ENCODE measurements around the gene SLC6A11. TPM values are rescaled to one million over a fixed set of nuclear protein-coding genes. Genes with fewer than 3 reads are reported as not detected.

Gene SLC6A11
- total and polyA plus RNA-seq, 4 donors = 0.02 to 0.09 TPM; not detected in 2

DNA sequence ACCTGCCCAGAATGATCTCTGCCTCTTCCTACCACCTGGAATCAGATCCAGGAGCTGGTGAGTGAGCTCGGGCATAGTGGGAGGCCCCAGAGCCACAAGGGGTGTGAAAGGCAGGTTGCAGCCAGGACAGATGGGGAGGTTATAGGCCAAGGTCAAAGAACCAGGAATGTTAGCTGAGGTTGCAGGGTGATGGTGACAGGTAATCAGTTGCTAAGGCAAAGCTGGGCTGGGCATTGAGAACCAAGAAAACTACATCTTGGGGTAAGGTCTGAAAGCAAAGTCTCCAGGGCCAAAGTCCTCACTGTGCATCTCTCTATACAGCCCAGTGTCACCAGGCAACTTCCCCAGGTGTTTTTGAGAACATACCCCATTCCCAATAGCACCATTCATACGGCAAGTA lies 38.4 kb upstream of the SLC6A11 start:
- peaks cover 0 to 8% (median 0%) of the 10 kb centered on the region in 4 donors for H3K9me3 ChIP-seq (ENCODE audit: control insufficient read depth in 4 of 4, insufficient read depth in 3 of 4, low read length in 3 of 4)
- TF ChIP-seq, protein P1, sequence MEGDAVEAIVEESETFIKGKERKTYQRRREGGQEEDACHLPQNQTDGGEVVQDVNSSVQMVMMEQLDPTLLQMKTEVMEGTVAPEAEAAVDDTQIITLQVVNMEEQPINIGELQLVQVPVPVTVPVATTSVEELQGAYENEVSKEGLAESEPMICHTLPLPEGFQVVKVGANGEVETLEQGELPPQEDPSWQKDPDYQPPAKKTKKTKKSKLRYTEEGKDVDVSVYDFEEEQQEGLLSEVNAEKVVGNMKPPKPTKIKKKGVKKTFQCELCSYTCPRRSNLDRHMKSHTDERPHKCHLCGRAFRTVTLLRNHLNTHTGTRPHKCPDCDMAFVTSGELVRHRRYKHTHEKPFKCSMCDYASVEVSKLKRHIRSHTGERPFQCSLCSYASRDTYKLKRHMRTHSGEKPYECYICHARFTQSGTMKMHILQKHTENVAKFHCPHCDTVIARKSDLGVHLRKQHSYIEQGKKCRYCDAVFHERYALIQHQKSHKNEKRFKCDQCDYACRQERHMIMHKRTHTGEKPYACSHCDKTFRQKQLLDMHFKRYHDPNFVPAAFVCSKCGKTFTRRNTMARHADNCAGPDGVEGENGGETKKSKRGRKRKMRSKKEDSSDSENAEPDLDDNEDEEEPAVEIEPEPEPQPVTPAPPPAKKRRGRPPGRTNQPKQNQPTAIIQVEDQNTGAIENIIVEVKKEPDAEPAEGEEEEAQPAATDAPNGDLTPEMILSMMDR (IDR thresholded peaks at IDR 0.05; ENCODE audit: control extremely low read depth, extremely low read depth) = no peak
- no peaks in the 10 kb centered on the region for H3K36me3 ChIP-seq (ENCODE audit: control insufficient read depth in 4 of 4, insufficient read depth in 4 of 4, low read length in 4 of 4)
- H3K4me3 ChIP-seq = no peak overlapping the region
- DNase-seq (no peak), ATAC-seq (ENCODE audit: insufficient read depth, low FRiP score) (no peak)
- WGBS, 2 donors = 62 to 76% methylated on average over 2 of the region's 2 CpGs
- no peaks in the 10 kb centered on the region for H3K27me3 ChIP-seq (ENCODE audit: control insufficient read depth in 3 of 3, insufficient read depth in 3 of 3, low read length in 2 of 3)
- peaks cover 0 to 1% (median 0%) of the 10 kb centered on the region in 5 donors for H3K4me1 ChIP-seq (ENCODE audit: control insufficient read depth in 5 of 5, insufficient read depth in 5 of 5, low read length in 5 of 5)
- H3K9ac ChIP-seq (ENCODE audit: insufficient read depth in 1 of 2, low read length in 2 of 2) = no peak overlapping the region
- no peak overlapping the region for H3K27ac ChIP-seq (ENCODE audit: low read depth in 1 of 2, low read length in 1 of 2)

DNA sequence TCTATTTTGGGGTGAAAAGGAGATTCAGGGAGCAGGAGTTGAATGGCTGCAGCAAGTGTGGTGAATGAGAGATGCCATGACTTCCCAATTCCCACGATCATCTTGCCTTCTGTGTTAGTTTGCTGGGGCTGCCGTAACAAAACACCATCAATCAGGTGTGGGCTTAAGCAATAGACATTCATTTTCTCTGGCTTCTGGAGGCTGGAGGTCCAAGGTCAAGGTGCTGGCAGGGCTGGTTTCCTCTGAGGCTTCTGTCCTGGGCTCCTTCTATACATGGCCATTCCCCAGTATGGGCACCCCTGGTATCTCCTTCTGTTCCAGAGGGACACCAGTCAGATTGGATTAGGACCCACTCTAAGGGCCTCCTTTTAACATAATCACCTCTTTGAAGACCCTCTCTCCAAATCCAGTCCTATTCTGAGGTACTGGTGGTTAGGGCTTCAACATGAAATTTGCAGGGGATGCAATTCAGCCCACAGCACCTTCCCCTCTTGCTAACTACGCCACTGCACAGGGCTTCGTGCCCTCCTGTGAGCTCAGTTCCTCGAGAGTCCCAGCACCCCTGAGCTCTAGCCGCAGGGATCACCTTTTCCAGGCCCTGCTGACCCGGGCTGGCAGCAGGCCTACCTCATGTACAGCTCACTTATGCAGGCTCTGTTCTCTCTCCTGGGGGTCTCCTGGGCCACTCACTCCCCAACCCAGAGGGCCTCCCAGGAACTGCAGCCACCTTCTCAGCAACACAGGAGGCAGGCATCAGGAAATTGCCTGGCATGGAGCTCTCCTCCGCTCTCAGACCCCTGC lies 37.3 kb upstream of the SLC6A11 start:
- no peak for ATAC-seq (ENCODE audit: insufficient read depth, low FRiP score)
- H3K9me3 ChIP-seq (ENCODE audit: control insufficient read depth in 4 of 4, insufficient read depth in 3 of 4, low read length in 3 of 4) = peaks cover 0 to 3% (median 0%) of the 10 kb centered on the region in 4 donors
- TF ChIP-seq, protein P1 (IDR thresholded peaks at IDR 0.05; ENCODE audit: control extremely low read depth, extremely low read depth) = no peak
- no peak for DNase-seq
- no peak overlapping the region for H3K27ac ChIP-seq (ENCODE audit: low read depth in 1 of 2, low read length in 1 of 2)
- no peak overlapping the region for H3K4me3 ChIP-seq
- no peaks in the 10 kb centered on the region for H3K27me3 ChIP-seq (ENCODE audit: control insufficient read depth in 3 of 3, insufficient read depth in 3 of 3, low read length in 2 of 3)
- no peak overlapping the region for H3K9ac ChIP-seq (ENCODE audit: insufficient read depth in 1 of 2, low read length in 2 of 2)
- no peaks in the 10 kb centered on the region for H3K36me3 ChIP-seq (ENCODE audit: control insufficient read depth in 4 of 4, insufficient read depth in 4 of 4, low read length in 4 of 4)
- peaks cover 0 to 1% (median 0%) of the 10 kb centered on the region in 5 donors for H3K4me1 ChIP-seq (ENCODE audit: control insufficient read depth in 5 of 5, insufficient read depth in 5 of 5, low read length in 5 of 5)
- 80 to 84% methylated on average over 8 of the region's 8 CpGs for WGBS, 2 donors

DNA sequence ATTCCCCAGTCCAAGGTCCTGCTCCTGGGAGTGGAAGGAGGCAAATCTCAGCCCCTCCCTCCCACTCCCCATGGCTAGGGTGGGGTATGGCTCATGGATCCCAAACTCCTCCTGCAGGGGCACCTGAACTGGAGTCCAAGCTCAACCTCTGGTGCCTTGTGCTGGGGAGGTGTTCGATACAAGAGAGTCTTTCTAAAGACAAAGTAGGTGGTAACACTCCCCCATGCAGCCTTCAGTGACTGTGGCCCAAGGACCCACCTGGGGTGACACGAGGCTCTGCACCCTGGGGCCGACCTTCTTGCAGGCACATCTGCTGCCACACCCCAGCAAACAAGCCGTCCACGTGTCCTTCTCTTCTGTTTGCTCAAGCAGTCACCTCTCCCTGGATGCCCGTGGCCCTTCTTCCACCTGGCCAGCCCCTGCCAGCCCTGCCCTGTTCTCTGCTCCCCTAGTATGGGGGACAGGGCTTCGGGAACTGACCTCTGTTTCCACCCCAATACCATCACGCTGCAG lies 36.7 kb upstream of the SLC6A11 start:
- ATAC-seq (ENCODE audit: insufficient read depth, low FRiP score) (no peak), DNase-seq (no peak)
- TF ChIP-seq, protein P1 (IDR thresholded peaks at IDR 0.05; ENCODE audit: control extremely low read depth, extremely low read depth) = no peak

More for the DNA sequence above, 36.7 kb upstream of the SLC6A11 start:
- Histone ChIP-seq H3K27me3 (ENCODE audit: control insufficient read depth in 3 of 3, insufficient read depth in 3 of 3, low read length in 2 of 3) (no peaks in the 10 kb centered on the region), H3K9me3 (ENCODE audit: control insufficient read depth in 4 of 4, insufficient read depth in 3 of 4, low read length in 3 of 4) (no peaks in the 10 kb centered on the region), H3K9ac (ENCODE audit: insufficient read depth in 1 of 2, low read length in 2 of 2) (no peak overlapping the region), H3K4me1 (ENCODE audit: control insufficient read depth in 5 of 5, insufficient read depth in 5 of 5, low read length in 5 of 5) (peaks cover 0 to 1% (median 0%) of the 10 kb centered on the region in 5 donors), H3K4me3 (no peak overlapping the region), H3K27ac (ENCODE audit: low read depth in 1 of 2, low read length in 1 of 2) (no peak overlapping the region), H3K36me3 (ENCODE audit: control insufficient read depth in 4 of 4, insufficient read depth in 4 of 4, low read length in 4 of 4) (no peaks in the 10 kb centered on the region)
- WGBS, 2 donors = 72 to 80% methylated on average over 8 of the region's 8 CpGs

Measured in lung (tissue), 12 donors.